ENCODE measurements around the gene MAGEB18. TPM values are rescaled to one million over a fixed set of nuclear protein-coding genes. Genes with fewer than 3 reads are reported as not detected.

Gene MAGEB18
- total and polyA plus RNA-seq, 2 experiments from 2014 or later = not detected

- no peak for TF ChIP-seq EZH2 (IDR thresholded peaks at IDR 0.05; ENCODE audit: low read depth, unreplicated experiment)
- TF ChIP-seq ZNF462 (CRISPR knock-in tag; IDR thresholded peaks at IDR 0.05) = no peak
- no peak for TF ChIP-seq REST (IDR thresholded peaks at IDR 0.05; ENCODE audit: unreplicated experiment)
- no peak for TF ChIP-seq JUNB (IDR thresholded peaks at IDR 0.05; ENCODE audit: unreplicated experiment)
- TF ChIP-seq EZH2phosphoT487 (IDR thresholded peaks at IDR 0.05; ENCODE audit: unreplicated experiment) = no peak
- no peak for TF ChIP-seq POLR2AphosphoS5 (IDR thresholded peaks at IDR 0.05; ENCODE audit: low read depth)
- no peak for TF ChIP-seq ZNF114 (CRISPR knock-in tag; IDR thresholded peaks at IDR 0.05)
- TF ChIP-seq CTCF (conservative IDR thresholded peaks at IDR 0.05; ENCODE audit: low read depth in 2 of 2) = no peak
- TF ChIP-seq NANOG (IDR thresholded peaks at IDR 0.05; ENCODE audit: borderline replicate concordance) = no peak
- no peak for TF ChIP-seq CREB1 (CRISPR knock-in tag; IDR thresholded peaks at IDR 0.05; ENCODE audit: low read depth)
- TF ChIP-seq STAT1 (IDR thresholded peaks at IDR 0.05; ENCODE audit: unreplicated experiment) = no peak
- no peak for TF ChIP-seq ZNF331 (CRISPR knock-in tag; IDR thresholded peaks at IDR 0.05; ENCODE audit: low read depth)
- no peak for TF ChIP-seq ETS1 (IDR thresholded peaks at IDR 0.05)
These were observed 29.0 kb upstream of the MAGEB18 start for GRCh38 chrX:26109142-26109541.

More at GRCh38 chrX:26109142-26109541, 29.0 kb upstream of the MAGEB18 start:
- Mint-ChIP-seq H3K36me3 (ENCODE audit: low read depth) (no peaks in the 10 kb centered on the region), H3K4me3 (no peak overlapping the region), H3K9me3 (no peaks in the 10 kb centered on the region), H3K27me3 (ENCODE audit: insufficient read depth, low read depth, poor library complexity) (no peaks in the 10 kb centered on the region), H3K4me1 (no peaks in the 10 kb centered on the region), H3K27ac (no peak overlapping the region)
- H3K27me3 ChIP-seq (ENCODE audit: insufficient read depth) = no peaks in the 10 kb centered on the region
- H3K27ac ChIP-seq (ENCODE audit: low read depth) = no peak overlapping the region
- no peaks in the 10 kb centered on the region for H3K79me2 ChIP-seq (replicated peaks; ENCODE audit: insufficient read depth)
- H3F3A ChIP-seq (replicated peaks; ENCODE audit: low read depth) = no peaks in the 10 kb centered on the region
- no peaks in the 10 kb centered on the region for H3K36me3 ChIP-seq (ENCODE audit: insufficient read depth)
- DNase-seq (ENCODE audit: low spot score) (no peak), ATAC-seq (no peak)
- H3K4me3 ChIP-seq = no peak overlapping the region
- no peak overlapping the region for H2AFZ ChIP-seq
- no peak overlapping the region for H3K4me2 ChIP-seq
- H3K4me1 ChIP-seq (ENCODE audit: insufficient read depth) = no peaks in the 10 kb centered on the region
- no peaks in the 10 kb centered on the region for H4K20me1 ChIP-seq (replicated peaks; ENCODE audit: insufficient read depth)
- no peaks in the 10 kb centered on the region for H3K9me2 ChIP-seq (ENCODE audit: insufficient read depth)

All from GM23338 (cell line).